Calu3 (cell line): Measurements from ENCODE around the gene PAXIP1. TPM values are rescaled to one million over a fixed set of nuclear protein-coding genes. Genes with fewer than 3 reads are reported as not detected.

Experiments
- BruUV-seq: library from RNA; stranded (reverse); fragments of 400-500 nt; replicated peaks from 2 replicates; lab custom pipeline; 2021; lab: Mats Ljungman, UMichigan
- CTCF ChIA-PET: fragments of 300-600 bp; sonication (Branson Sonifier 250); formaldehyde crosslinking; loops from one replicate; lab custom pipeline; 2022; ENCODE audit warnings: antibody characterized with exemption; lab: Charles Lee
- DNase-seq: peaks from one replicate; pipeline ENCODE4 v3.0.0; 2022
- H3K27ac Mint-ChIP-seq: one replicate; pipeline ENCODE4 v1.8.0; 2022; ENCODE audit warnings: mixed read lengths; ENCODE audit not compliant: unreplicated experiment
- H3K27me3 Mint-ChIP-seq: one replicate; pipeline ENCODE4 v1.8.0; 2022; ENCODE audit warnings: mixed read lengths; ENCODE audit not compliant: unreplicated experiment
- H3K36me3 Mint-ChIP-seq: one replicate; pipeline ENCODE4 v1.8.0; 2022; ENCODE audit warnings: mild to moderate bottlenecking, moderate library complexity, mixed read lengths; ENCODE audit not compliant: insufficient read depth, unreplicated experiment
- H3K4me1 Mint-ChIP-seq: one replicate; pipeline ENCODE4 v1.8.0; 2022; ENCODE audit warnings: mild to moderate bottlenecking, low read depth, mixed read lengths; ENCODE audit not compliant: unreplicated experiment
- H3K4me3 Mint-ChIP-seq: one replicate; pipeline ENCODE4 v1.8.0; 2022; ENCODE audit warnings: mild to moderate bottlenecking, low read depth, moderate library complexity, mixed read lengths; ENCODE audit not compliant: unreplicated experiment
- H3K9me3 Mint-ChIP-seq: one replicate; pipeline ENCODE4 v1.8.0; 2022; ENCODE audit warnings: low read depth, mixed read lengths; ENCODE audit not compliant: unreplicated experiment
- intact Hi-C: fragments of 100-400 bp; cut with micrococcal nuclease; formaldehyde crosslinking; loops from one replicate; pipeline ENCODE4 v1.10.0; 2022; ENCODE audit not compliant: unreplicated experiment
- total RNA-seq: library from RNA; stranded (reverse); gene quantifications from 2 replicates; pipeline ENCODE4 v1.2.3, GENCODE V29; 2022
- TF ChIP-seq, protein P1 (sequence below): fragments of 200-600 bp; IDR thresholded peaks from one replicate; pipeline ENCODE4 v1.8.0; 2022; ENCODE audit warnings: antibody characterized with exemption; ENCODE audit not compliant: unreplicated experiment

PAXIP1 gene
- total RNA-seq, 1 experiment from 2014 or later = 23.1 TPM

DNA sequence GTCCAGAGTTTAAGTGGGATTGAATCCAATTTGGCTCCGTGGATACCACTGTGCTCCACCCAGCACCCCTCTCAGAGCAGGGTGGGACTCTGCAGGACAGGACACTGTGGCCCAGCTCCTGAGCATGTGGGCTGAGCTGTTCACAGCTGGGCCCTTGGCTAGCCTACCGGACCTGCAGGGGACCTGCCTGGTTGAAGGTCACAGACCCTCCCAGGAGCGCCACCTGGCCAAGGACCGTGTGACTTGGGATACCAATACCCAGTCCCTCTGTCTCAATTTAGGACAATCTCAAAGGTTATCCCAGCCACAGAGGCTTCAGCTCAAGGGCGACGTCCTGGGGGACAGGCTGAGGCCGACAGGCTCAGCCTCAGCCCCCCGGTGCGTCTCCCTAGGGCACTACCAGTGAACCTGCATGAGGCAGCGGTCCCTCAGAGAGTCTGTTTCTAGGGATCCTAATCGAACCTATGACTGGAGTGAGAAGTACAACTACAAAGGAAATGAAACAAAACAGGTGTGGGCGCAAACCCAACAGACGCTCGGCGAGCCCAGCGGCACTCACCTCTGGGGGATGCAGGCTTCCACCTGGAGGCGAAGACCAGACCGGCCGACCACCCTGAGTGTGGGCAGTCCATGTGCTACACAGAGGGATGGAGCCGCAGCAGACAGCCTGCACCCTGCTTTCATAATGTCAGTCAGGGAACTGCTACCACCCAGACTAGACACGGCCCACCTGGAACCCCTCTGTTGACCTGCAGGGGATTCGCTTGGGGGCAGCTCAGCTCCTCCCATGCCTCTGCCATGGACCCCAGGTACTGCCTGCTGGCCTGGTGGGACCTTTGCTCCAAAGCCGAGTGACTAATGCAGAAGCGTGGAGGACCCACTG, 103.7 kb downstream of the PAXIP1 start:
- Mint-ChIP-seq H3K27ac (no peak overlapping the region), H3K4me3 (no peak overlapping the region), H3K36me3 (no peaks in the 10 kb centered on the region), H3K4me1 (no peaks in the 10 kb centered on the region), H3K27me3 (no peaks in the 10 kb centered on the region), H3K9me3 (no peaks in the 10 kb centered on the region)
- DNase-seq = no peak
- BruUV-seq = no TSS peak
- CTCF ChIA-PET = no interaction called here
- intact Hi-C loops = no loop called here
- TF ChIP-seq, protein P1, sequence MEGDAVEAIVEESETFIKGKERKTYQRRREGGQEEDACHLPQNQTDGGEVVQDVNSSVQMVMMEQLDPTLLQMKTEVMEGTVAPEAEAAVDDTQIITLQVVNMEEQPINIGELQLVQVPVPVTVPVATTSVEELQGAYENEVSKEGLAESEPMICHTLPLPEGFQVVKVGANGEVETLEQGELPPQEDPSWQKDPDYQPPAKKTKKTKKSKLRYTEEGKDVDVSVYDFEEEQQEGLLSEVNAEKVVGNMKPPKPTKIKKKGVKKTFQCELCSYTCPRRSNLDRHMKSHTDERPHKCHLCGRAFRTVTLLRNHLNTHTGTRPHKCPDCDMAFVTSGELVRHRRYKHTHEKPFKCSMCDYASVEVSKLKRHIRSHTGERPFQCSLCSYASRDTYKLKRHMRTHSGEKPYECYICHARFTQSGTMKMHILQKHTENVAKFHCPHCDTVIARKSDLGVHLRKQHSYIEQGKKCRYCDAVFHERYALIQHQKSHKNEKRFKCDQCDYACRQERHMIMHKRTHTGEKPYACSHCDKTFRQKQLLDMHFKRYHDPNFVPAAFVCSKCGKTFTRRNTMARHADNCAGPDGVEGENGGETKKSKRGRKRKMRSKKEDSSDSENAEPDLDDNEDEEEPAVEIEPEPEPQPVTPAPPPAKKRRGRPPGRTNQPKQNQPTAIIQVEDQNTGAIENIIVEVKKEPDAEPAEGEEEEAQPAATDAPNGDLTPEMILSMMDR = no peak

GRCh38 chr7:154896076-154896475, 106.8 kb downstream of the PAXIP1 start:
- no peak overlapping the region for H3K4me3 Mint-ChIP-seq
- BruUV-seq = no TSS peak
- DNase-seq = no peak
- CTCF ChIA-PET = no interaction called here
- TF ChIP-seq, protein P1 = no peak
- no peak overlapping the region for H3K27ac Mint-ChIP-seq
- H3K36me3 Mint-ChIP-seq = no peaks in the 10 kb centered on the region
- no peaks in the 10 kb centered on the region for H3K27me3 Mint-ChIP-seq
- H3K9me3 Mint-ChIP-seq = peaks cover 6% of the 10 kb centered on the region
- H3K4me1 Mint-ChIP-seq = no peaks in the 10 kb centered on the region
- intact Hi-C loops = no loop called here

Other genes with a start within 250 kb of the PAXIP1 start
- gene HTR5A, start 67.2 kb upstream of the PAXIP1 start, total RNA-seq = not detected in 2 replicates